Measurements from ENCODE around the gene APLF.
A peak's percentile ranks its signal among the peaks of the same experiment; 100 is the strongest.

APLF gene

GRCh38 chr2:68467077-68467960 lies at the start of gene APLF, which contains the start of gene FBXO48:
Gene APLF, plus strand, starts transcription at chr2:68467585. Its CDS starts 147 bp downstream, at chr2:68467732.
Gene FBXO48, minus strand, starts transcription at chr2:68467294. Its CDS starts 2,149 bp downstream, at chr2:68465145.
- peak; percentile 97 for DNase-seq (ENCODE audit: low spot score)

GRCh38 chr2:68417926-68418325 lies 49.5 kb upstream of the APLF start:
- DNase-seq (ENCODE audit: low spot score): no peak

- DNase-seq (ENCODE audit: low spot score): no peak
These were observed 49.0 kb upstream of the APLF start for GRCh38 chr2:68418419-68418818.

- no peak for DNase-seq (ENCODE audit: low spot score)
These were observed 48.5 kb upstream of the APLF start for GRCh38 chr2:68418855-68419254.

- DNase-seq (ENCODE audit: low spot score): no peak
These were observed 47.0 kb upstream of the APLF start for GRCh38 chr2:68420254-68420910.

GRCh38 chr2:68423966-68424650 lies 43.3 kb upstream of the APLF start:
- no peak for DNase-seq (ENCODE audit: low spot score)

- DNase-seq (ENCODE audit: low spot score): no peak
These were observed 41.9 kb upstream of the APLF start for GRCh38 chr2:68425503-68425902.

GRCh38 chr2:68426446-68426845 lies 40.9 kb upstream of the APLF start:
- DNase-seq (ENCODE audit: low spot score): no peak

- DNase-seq (ENCODE audit: low spot score): no peak
These were observed 40.4 kb upstream of the APLF start for GRCh38 chr2:68426848-68427579.

GRCh38 chr2:68428126-68428525 lies 39.3 kb upstream of the APLF start:
- DNase-seq (ENCODE audit: low spot score): no peak

- no peak for DNase-seq (ENCODE audit: low spot score)
These were observed 38.6 kb upstream of the APLF start for GRCh38 chr2:68428746-68429145.

- DNase-seq (ENCODE audit: low spot score): no peak
These were observed 38.0 kb upstream of the APLF start for GRCh38 chr2:68429311-68429826.

GRCh38 chr2:68431316-68431972 lies 35.9 kb upstream of the APLF start:
- no peak for DNase-seq (ENCODE audit: low spot score)

- no peak for DNase-seq (ENCODE audit: low spot score)
These were observed 34.4 kb upstream of the APLF start for GRCh38 chr2:68432696-68433658.

GRCh38 chr2:68434981-68435380 lies 32.4 kb upstream of the APLF start:
- no peak for DNase-seq (ENCODE audit: low spot score)

GRCh38 chr2:68435615-68436014 lies 31.8 kb upstream of the APLF start:
- DNase-seq (ENCODE audit: low spot score): no peak

GRCh38 chr2:68436270-68436669 lies 31.1 kb upstream of the APLF start:
- DNase-seq (ENCODE audit: low spot score): no peak

- no peak for DNase-seq (ENCODE audit: low spot score)
These were observed 28.7 kb upstream of the APLF start for GRCh38 chr2:68438455-68439303.
